GM18505 (cell line): ENCODE data around the gene TMEM91.
"Not testable (repeated sequence)": the region's sequence is repeated elsewhere in the genome, so short reads cannot be mapped to it uniquely, and the experiment has no call there.

Experiments used
- ATAC-seq: cut with Tn5 transposase; IDR thresholded peaks from one replicate; pipeline ENCODE4 v1.9.1; 2021; ENCODE audit not compliant: unreplicated experiment
- POLR2A ChIP-seq: IDR thresholded peaks from 4 replicates; pipeline ENCODE4 v1.6.1; 2011; ENCODE audit warnings: borderline replicate concordance; ENCODE audit not compliant: insufficient read depth, insufficient read length; ENCODE audit errors: extremely low read depth

Gene TMEM91

GRCh38 chr19:41356984-41357739 is 19.2 kb upstream of the TMEM91 start:
- ATAC-seq: no peak

GRCh38 chr19:41357746-41358145 is 18.6 kb upstream of the TMEM91 start:
- TF ChIP-seq POLR2A: no peak

More at GRCh38 chr19:41356984-41357739, 19.2 kb upstream of the TMEM91 start:
- TF ChIP-seq POLR2A: no peak

GRCh38 chr19:41359741-41360140 is 16.6 kb upstream of the TMEM91 start:
- no peak for ATAC-seq

More at GRCh38 chr19:41357746-41358145, 18.6 kb upstream of the TMEM91 start:
- ATAC-seq: no peak

GRCh38 chr19:41362143-41362847 is 14.0 kb upstream of the TMEM91 start:
- no peak for TF ChIP-seq POLR2A
- ATAC-seq: no peak

More at GRCh38 chr19:41359741-41360140, 16.6 kb upstream of the TMEM91 start:
- TF ChIP-seq POLR2A: no peak

GRCh38 chr19:41363371-41363752 is 13.0 kb upstream of the TMEM91 start:
- TF ChIP-seq POLR2A: no peak
- ATAC-seq: no peak

GRCh38 chr19:41363753-41364523 is 12.4 kb upstream of the TMEM91 start, which contains the start of gene B9D2:
Gene B9D2 (minus strand): TSS chr19:41364149. CDS start chr19:41363519, 630 bp downstream.
- ATAC-seq: peak; percentile 75
- peak; percentile 87 for TF ChIP-seq POLR2A

- no peak for TF ChIP-seq POLR2A
- ATAC-seq: no peak
Measured at GRCh38 chr19:41364524-41365391, 11.6 kb upstream of the TMEM91 start.

GRCh38 chr19:41366089-41366488 is 10.2 kb upstream of the TMEM91 start:
- ATAC-seq: no peak
- no peak for TF ChIP-seq POLR2A

GRCh38 chr19:41367848-41368301 is 8.5 kb upstream of the TMEM91 start:
- TF ChIP-seq POLR2A: no peak
- ATAC-seq: no peak

GRCh38 chr19:41369769-41370168 is 6.6 kb upstream of the TMEM91 start:
- ATAC-seq: no peak
- TF ChIP-seq POLR2A: no peak

GRCh38 chr19:41371119-41371518 is 5.2 kb upstream of the TMEM91 start:
- ATAC-seq: not testable (repeated sequence)

GRCh38 chr19:41371541-41371940 is 4.8 kb upstream of the TMEM91 start:
- no peak for TF ChIP-seq POLR2A
- no peak for ATAC-seq

- no peak for TF ChIP-seq POLR2A
- ATAC-seq: no peak
Measured at GRCh38 chr19:41372501-41372900, 3.8 kb upstream of the TMEM91 start.

GRCh38 chr19:41373993-41374392 is 2.3 kb upstream of the TMEM91 start:
- ATAC-seq: no peak
- no peak for TF ChIP-seq POLR2A
